Sigmoid colon (tissue), 4 donors: ENCODE results near the gene RFPL3.

Source experiments
- CTCF ChIP-seq, 4 experiments: fragments of 450-650 bp in 3 of 4; fragments of 200-600 bp in 1 of 4; IDR thresholded peaks; one replicate each; pipeline ENCODE4 v1.5.1; 2016 to 2019; ENCODE audit warnings: antibody characterized with exemption in 4 of 4, mild to moderate bottlenecking in 3 of 4, moderate library complexity in 2 of 4
- EP300 ChIP-seq, 4 donors: sonication (generic); formaldehyde crosslinking; IDR thresholded peaks; one replicate each; pipeline ENCODE4 v1.6.1; 2017; ENCODE audit warnings: antibody characterized with exemption in 4 of 4
- POLR2A ChIP-seq, 2 donors: fragments of 450-650 bp; IDR thresholded peaks; one replicate each; pipeline ENCODE4 v1.6.1; 2016; ENCODE audit warnings: antibody characterized with exemption in 2 of 2, mild to moderate bottlenecking in 2 of 2, moderate library complexity in 2 of 2
- POLR2AphosphoS5 ChIP-seq, 4 donors: sonication (generic); formaldehyde crosslinking; IDR thresholded peaks; one replicate each; pipeline ENCODE4 v1.6.1; 2017; ENCODE audit warnings: antibody characterized with exemption in 4 of 4

GRCh38 chr22:32318361-32318760, 39.3 kb upstream of the RFPL3 start:
- no peak for TF ChIP-seq POLR2AphosphoS5 (IDR thresholded peaks at IDR 0.05)
- no peak for TF ChIP-seq CTCF (IDR thresholded peaks at IDR 0.05)
- TF ChIP-seq POLR2A (IDR thresholded peaks at IDR 0.05): no peak
- no peak for TF ChIP-seq EP300 (IDR thresholded peaks at IDR 0.05)
